Liver (tissue), 9 donors: ENCODE data around the gene AKAP10. TPM values are rescaled to one million over a fixed set of nuclear protein-coding genes. Genes with fewer than 3 reads are reported as not detected.

Experiments used
- DNase-seq: peaks from one replicate; pipeline ENCODE4 v3.0.0-alpha.2; 2017; ENCODE audit warnings: low spot score
- H3K27ac ChIP-seq, 2 donors: one replicate each; pipeline ENCODE4 v1.7.0; 2013; ENCODE audit warnings: inconsistent platforms in 2 of 2, low read length in 2 of 2, control low read depth in 1 of 2, low read depth in 1 of 2, mild to moderate bottlenecking in 1 of 2
- H3K27me3 ChIP-seq, 4 donors: one replicate each; pipeline versions ENCODE4 v1.6.1 to v1.7.0; 2013; ENCODE audit warnings: low read length in 3 of 4, inconsistent platforms in 1 of 4, mild to moderate bottlenecking in 1 of 4, moderate library complexity in 1 of 4; ENCODE audit not compliant: control insufficient read depth in 4 of 4, insufficient read depth in 4 of 4
- H3K36me3 ChIP-seq, 4 donors: one replicate each; pipeline versions ENCODE4 v1.6.1 to v1.7.0; 2013; ENCODE audit warnings: low read length in 3 of 4, mild to moderate bottlenecking in 3 of 4, low read depth in 1 of 4, moderate library complexity in 1 of 4; ENCODE audit not compliant: control insufficient read depth in 4 of 4, insufficient read depth in 3 of 4
- H3K4me1 ChIP-seq, 4 donors: one replicate each; pipeline versions ENCODE4 v1.6.1 to v1.7.0; 2013; ENCODE audit warnings: low read length in 3 of 4, mild to moderate bottlenecking in 3 of 4, moderate library complexity in 1 of 4; ENCODE audit not compliant: control insufficient read depth in 4 of 4, insufficient read depth in 4 of 4
- H3K4me3 ChIP-seq, 3 donors: one replicate each; pipeline versions ENCODE4 v1.6.1 to v1.7.0; 2013; ENCODE audit warnings: low read length in 3 of 3, control low read depth in 1 of 3, low read depth in 1 of 3, mild to moderate bottlenecking in 1 of 3
- H3K9ac ChIP-seq, 2 donors: one replicate each; pipeline ENCODE4 v1.7.0; 2013; ENCODE audit warnings: low read length in 2 of 2, mild to moderate bottlenecking in 2 of 2, moderate library complexity in 2 of 2, control low read depth in 1 of 2, low read depth in 1 of 2
- H3K9me3 ChIP-seq, 4 donors: one replicate each; pipeline versions ENCODE4 v1.6.1 to v1.7.0; 2013; ENCODE audit warnings: low read length in 3 of 4; ENCODE audit not compliant: control insufficient read depth in 4 of 4
- CTCF ChIP-seq: fragments of 150-350 bp; IDR thresholded peaks from 2 replicates; pipeline ENCODE4 v1.5.1; 2017; ENCODE audit warnings: improper control_type of control experiment, low read depth, low read length; ENCODE audit not compliant: missing input control
- EGR1 ChIP-seq, 2 donors: IDR thresholded peaks; 2 replicates each; pipeline ENCODE4 v1.6.1; 2016 to 2018; ENCODE audit warnings: antibody characterized with exemption in 2 of 2, low read depth in 2 of 2
- FOXA1 ChIP-seq: IDR thresholded peaks from 2 replicates; pipeline ENCODE4 v1.6.1; 2016; ENCODE audit warnings: antibody characterized with exemption
- FOXA2 ChIP-seq: IDR thresholded peaks from 2 replicates; pipeline ENCODE4 v1.6.1; 2016; ENCODE audit warnings: antibody characterized with exemption
- GABPA ChIP-seq, 2 donors: IDR thresholded peaks in 1 of 2; conservative IDR thresholded peaks in 1 of 2; 2 replicates each; pipeline ENCODE4 v1.6.1; 2016; ENCODE audit warnings: antibody characterized with exemption in 2 of 2, mild to moderate bottlenecking in 1 of 2, moderate library complexity in 1 of 2
- HNF4A ChIP-seq, 2 donors: conservative IDR thresholded peaks; 2 replicates each; pipeline ENCODE4 v1.6.1; 2016; ENCODE audit warnings: antibody characterized with exemption in 2 of 2, mild to moderate bottlenecking in 2 of 2
- HNF4G ChIP-seq: IDR thresholded peaks from 2 replicates; pipeline ENCODE4 v1.6.1; 2016; ENCODE audit warnings: antibody characterized with exemption
- JUND ChIP-seq, 2 donors: IDR thresholded peaks; 2 replicates each; pipeline ENCODE4 v1.6.1; 2016; ENCODE audit warnings: antibody characterized with exemption in 2 of 2
- NR2F2 ChIP-seq: IDR thresholded peaks from 2 replicates; pipeline ENCODE4 v1.6.1; 2016; ENCODE audit warnings: antibody characterized with exemption
- RAD21 ChIP-seq, 2 donors: IDR thresholded peaks; 2 replicates each; pipeline ENCODE4 v1.6.1; 2016; ENCODE audit warnings: antibody characterized with exemption in 2 of 2, mild to moderate bottlenecking in 2 of 2
- RXRA ChIP-seq, 2 donors: IDR thresholded peaks; 2 replicates each; pipeline ENCODE4 v1.6.1; 2017 to 2018; ENCODE audit warnings: antibody characterized with exemption in 2 of 2, mild to moderate bottlenecking in 1 of 2
- SP1 ChIP-seq: IDR thresholded peaks from 2 replicates; pipeline ENCODE4 v1.6.1; 2018; ENCODE audit warnings: antibody characterized with exemption, mild to moderate bottlenecking
- TAF1 ChIP-seq: conservative IDR thresholded peaks from 2 replicates; pipeline ENCODE4 v1.6.1; 2016; ENCODE audit warnings: antibody characterized with exemption, mild to moderate bottlenecking
- YY1 ChIP-seq: IDR thresholded peaks from 2 replicates; pipeline ENCODE4 v1.6.1; 2016; ENCODE audit warnings: antibody characterized with exemption, mild to moderate bottlenecking
- ZBTB33 ChIP-seq: IDR thresholded peaks from 2 replicates; pipeline ENCODE4 v1.6.1; 2016; ENCODE audit warnings: antibody characterized with exemption
- WGBS: extraction: QIAGEN DNeasy Blood & Tissue Kit; methylation state at CpG from one replicate; pipeline ENCODE4 v1.1.7; 2013; 5-methylcytosine and 5-hydroxymethylcytosine counted together
- polyA plus RNA-seq, 2 donors: library from polyadenylated mRNA; stranded (reverse) in 1 of 2; unstranded in 1 of 2; fragments of 200-250 nt in 1 of 2; fragments of >200 nt in 1 of 2; fragmentation: Nextera tagmentation in 1 of 2; extraction: Ambion mirVana in 1 of 2; gene quantifications; one replicate each; pipeline versions ENCODE4 v1.2.1 to v1.2.3, GENCODE V29; 2013 to 2015
- total RNA-seq, 2 donors: library from RNA; depleted of rRNA; stranded (reverse); fragments of >200 nt; gene quantifications; one replicate each; pipeline ENCODE4 v1.2.3, GENCODE V29; 2014
- TF ChIP-seq, protein P1 (sequence below): IDR thresholded peaks from 2 replicates; pipeline ENCODE4 v1.6.1; 2016; ENCODE audit warnings: antibody characterized with exemption, mild to moderate bottlenecking
- TF ChIP-seq, protein P2 (sequence below): IDR thresholded peaks from 2 replicates; pipeline ENCODE4 v1.6.1; 2016; ENCODE audit warnings: antibody characterized with exemption
- donor health status: healthy.
- donor health status: healthy.
- donor health status: healthy.
- donor health status: healthy.
- donor health status: healthy.

AKAP10 gene
- total and polyA plus RNA-seq, 4 donors: 4.2 to 16.3 (median 10.1) TPM

GRCh38 chr17:19933628-19934027 lies 44.0 kb downstream of the AKAP10 start:
- TF ChIP-seq NR2F2: no peak
- no peak for TF ChIP-seq RAD21 (IDR thresholded peaks at IDR 0.05)
- TF ChIP-seq FOXA2: no peak
- TF ChIP-seq, protein P1, sequence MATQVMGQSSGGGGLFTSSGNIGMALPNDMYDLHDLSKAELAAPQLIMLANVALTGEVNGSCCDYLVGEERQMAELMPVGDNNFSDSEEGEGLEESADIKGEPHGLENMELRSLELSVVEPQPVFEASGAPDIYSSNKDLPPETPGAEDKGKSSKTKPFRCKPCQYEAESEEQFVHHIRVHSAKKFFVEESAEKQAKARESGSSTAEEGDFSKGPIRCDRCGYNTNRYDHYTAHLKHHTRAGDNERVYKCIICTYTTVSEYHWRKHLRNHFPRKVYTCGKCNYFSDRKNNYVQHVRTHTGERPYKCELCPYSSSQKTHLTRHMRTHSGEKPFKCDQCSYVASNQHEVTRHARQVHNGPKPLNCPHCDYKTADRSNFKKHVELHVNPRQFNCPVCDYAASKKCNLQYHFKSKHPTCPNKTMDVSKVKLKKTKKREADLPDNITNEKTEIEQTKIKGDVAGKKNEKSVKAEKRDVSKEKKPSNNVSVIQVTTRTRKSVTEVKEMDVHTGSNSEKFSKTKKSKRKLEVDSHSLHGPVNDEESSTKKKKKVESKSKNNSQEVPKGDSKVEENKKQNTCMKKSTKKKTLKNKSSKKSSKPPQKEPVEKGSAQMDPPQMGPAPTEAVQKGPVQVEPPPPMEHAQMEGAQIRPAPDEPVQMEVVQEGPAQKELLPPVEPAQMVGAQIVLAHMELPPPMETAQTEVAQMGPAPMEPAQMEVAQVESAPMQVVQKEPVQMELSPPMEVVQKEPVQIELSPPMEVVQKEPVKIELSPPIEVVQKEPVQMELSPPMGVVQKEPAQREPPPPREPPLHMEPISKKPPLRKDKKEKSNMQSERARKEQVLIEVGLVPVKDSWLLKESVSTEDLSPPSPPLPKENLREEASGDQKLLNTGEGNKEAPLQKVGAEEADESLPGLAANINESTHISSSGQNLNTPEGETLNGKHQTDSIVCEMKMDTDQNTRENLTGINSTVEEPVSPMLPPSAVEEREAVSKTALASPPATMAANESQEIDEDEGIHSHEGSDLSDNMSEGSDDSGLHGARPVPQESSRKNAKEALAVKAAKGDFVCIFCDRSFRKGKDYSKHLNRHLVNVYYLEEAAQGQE: no peak
- Histone ChIP-seq H3K4me1 (no peaks in the 10 kb centered on the region), H3K27me3 (no peaks in the 10 kb centered on the region), H3K4me3 (no peak overlapping the region), H3K36me3 (peaks cover 10 to 55% (median 40%) of the 10 kb centered on the region in 4 donors), H3K9ac (no peak overlapping the region), H3K9me3 (no peaks in the 10 kb centered on the region), H3K27ac (no peak overlapping the region)
- 98% methylated on average over 5 of the region's 5 CpGs for WGBS
- DNase-seq: no peak

- Histone ChIP-seq H3K9me3 (no peaks in the 10 kb centered on the region), H3K4me3 (no peak overlapping the region), H3K36me3 (peaks cover 10 to 55% (median 40%) of the 10 kb centered on the region in 4 donors), H3K27ac (no peak overlapping the region), H3K9ac (no peak overlapping the region), H3K27me3 (no peaks in the 10 kb centered on the region), H3K4me1 (no peaks in the 10 kb centered on the region)
- WGBS: 96% methylated on average over 5 of the region's 5 CpGs
- TF ChIP-seq TAF1 (no peak), RXRA (IDR thresholded peaks at IDR 0.05) (no peak)
- TF ChIP-seq, protein P2, sequence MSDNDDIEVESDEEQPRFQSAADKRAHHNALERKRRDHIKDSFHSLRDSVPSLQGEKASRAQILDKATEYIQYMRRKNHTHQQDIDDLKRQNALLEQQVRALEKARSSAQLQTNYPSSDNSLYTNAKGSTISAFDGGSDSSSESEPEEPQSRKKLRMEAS: no peak
- no peak for DNase-seq
Measured at GRCh38 chr17:19933221-19933620, 44.4 kb downstream of the AKAP10 start.

DNA sequence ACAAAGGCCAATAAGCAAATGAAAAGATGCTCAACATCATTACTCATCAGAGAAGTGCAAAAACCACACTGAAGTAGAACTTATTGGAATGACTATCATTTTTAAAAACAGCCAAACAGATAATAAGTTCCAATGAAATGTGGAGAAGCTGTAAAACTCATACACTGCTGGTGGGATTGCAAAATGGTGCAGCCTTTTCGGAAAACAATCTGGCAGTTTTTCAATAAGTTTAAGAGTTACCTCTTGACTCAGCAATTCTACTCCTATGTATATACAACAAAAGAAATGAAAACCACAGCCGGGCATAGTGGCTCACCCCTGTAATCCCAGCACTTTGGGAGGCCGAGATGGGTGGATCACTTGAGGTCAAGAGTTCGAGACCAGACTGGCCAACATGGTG lies 49.3 kb downstream of the AKAP10 start:
- no peak overlapping the region for H3K9ac ChIP-seq
- no peak for DNase-seq
- peaks cover 17 to 45% (median 38%) of the 10 kb centered on the region in 4 donors for H3K36me3 ChIP-seq
- H3K4me3 ChIP-seq: no peak overlapping the region
- H3K27me3 ChIP-seq: no peaks in the 10 kb centered on the region
- H3K4me1 ChIP-seq: no peaks in the 10 kb centered on the region
- H3K27ac ChIP-seq: no peak overlapping the region
- no peaks in the 10 kb centered on the region for H3K9me3 ChIP-seq
- WGBS: 91% methylated on average over 4 of the region's 4 CpGs
- TF ChIP-seq CTCF (no peak), NR2F2 (no peak), YY1 (no peak), JUND (IDR thresholded peaks at IDR 0.05) (no peak), ZBTB33 (no peak), GABPA (IDR thresholded peaks at IDR 0.05 in 1 of 2, conservative IDR thresholded peaks at IDR 0.05 in 1 of 2) (no peak), HNF4G (no peak), FOXA1 (no peak), EGR1 (IDR thresholded peaks at IDR 0.05; ENCODE audit: low read depth in 2 of 2) (no peak), TAF1 (no peak), HNF4A (conservative IDR thresholded peaks at IDR 0.05) (no peak), SP1 (no peak), RXRA (IDR thresholded peaks at IDR 0.05) (no peak)
- TF ChIP-seq, protein P1: no peak
- TF ChIP-seq, protein P2: no peak
